OCI-LY1 (cell line): ENCODE measurements around the gene PPM1N.

Experiments
- H2AFZ ChIP-seq: fragments of 200-600 bp; sonication (generic), shearing (Covaris generic); 2 replicates; pipeline ENCODE4 v1.6.0; 2014; ENCODE audit warnings: antibody characterized with exemption, mild to moderate bottlenecking, low read length
- H3F3A ChIP-seq: fragments of 200-600 bp; sonication (generic), shearing (Covaris generic); 2 replicates; pipeline ENCODE4 v1.6.0; 2014; ENCODE audit warnings: mild to moderate bottlenecking, antibody characterized with exemption, low read length, moderate library complexity; ENCODE audit not compliant: insufficient read depth
- H3K27ac ChIP-seq: fragments of 200-600 bp; sonication (generic); 2 replicates; pipeline ENCODE4 v1.5.1; 2014; ENCODE audit warnings: low read length, mixed run types, mild to moderate bottlenecking, low read depth; ENCODE audit not compliant: poor library complexity, severe bottlenecking
- H3K27me3 ChIP-seq: fragments of 200-600 bp; sonication (generic); 2 replicates; pipeline ENCODE4 v1.6.0; 2014; ENCODE audit warnings: antibody characterized with exemption, mild to moderate bottlenecking, low read length, moderate library complexity; ENCODE audit not compliant: insufficient read depth
- H3K36me3 ChIP-seq: fragments of 200-600 bp; sonication (generic); 2 replicates; pipeline ENCODE4 v1.6.1; 2014; ENCODE audit warnings: mild to moderate bottlenecking, antibody characterized with exemption, low read length, moderate library complexity, mixed read lengths; ENCODE audit not compliant: insufficient read depth
- H3K4me1 ChIP-seq: fragments of 200-600 bp; sonication (generic); 2 replicates; pipeline ENCODE4 v1.5.1; 2014; ENCODE audit warnings: mild to moderate bottlenecking, low read length, moderate library complexity; ENCODE audit not compliant: insufficient read depth, severe bottlenecking
- H3K4me2 ChIP-seq: fragments of 200-600 bp; sonication (generic), shearing (Covaris generic); 2 replicates; pipeline ENCODE4 v1.6.1; 2014; ENCODE audit warnings: low read length
- H3K4me3 ChIP-seq: fragments of 200-600 bp; sonication (generic); 2 replicates; pipeline ENCODE4 v1.5.1; 2014; ENCODE audit warnings: low read length, low read depth, mild to moderate bottlenecking, mixed read lengths; ENCODE audit not compliant: poor library complexity, severe bottlenecking
- H3K79me2 ChIP-seq: fragments of 200-600 bp; shearing (Covaris generic); 2 replicates; pipeline ENCODE4 v1.6.1; 2016; ENCODE audit warnings: mixed run types, low read length, mixed read lengths; ENCODE audit not compliant: insufficient read depth
- H3K9ac ChIP-seq: fragments of 200-600 bp; sonication (generic), shearing (Covaris generic); 2 replicates; pipeline ENCODE4 v1.6.1; 2014; ENCODE audit warnings: mild to moderate bottlenecking, low read length, mixed read lengths
- H3K9me2 ChIP-seq: fragments of 200-600 bp; sonication (generic), shearing (Covaris generic); 2 replicates; pipeline ENCODE4 v1.6.1; 2014; ENCODE audit warnings: low read depth, mild to moderate bottlenecking, low read length, mixed read lengths
- H3K9me3 ChIP-seq: fragments of 200-600 bp; shearing (Covaris generic); 2 replicates; pipeline ENCODE4 v1.6.1; 2014; ENCODE audit warnings: low read length, mixed read lengths
- H4K20me1 ChIP-seq: fragments of 200-600 bp; sonication (generic), shearing (Covaris generic); 2 replicates; pipeline ENCODE4 v1.6.0; 2016; ENCODE audit warnings: mild to moderate bottlenecking, low read length; ENCODE audit not compliant: insufficient read depth
- EZH2 ChIP-seq: fragments of 200-600 bp; sonication (generic), shearing (Covaris generic); IDR thresholded peaks from 2 replicates; pipeline ENCODE4 v1.8.0; 2017; ENCODE audit warnings: borderline replicate concordance, mixed run types, mild to moderate bottlenecking, antibody characterized with exemption, low read length, moderate library complexity, mixed read lengths
- TF ChIP-seq, protein P1 (sequence below): fragments of 200-600 bp; sonication (generic), shearing (Covaris generic); IDR thresholded peaks from 2 replicates; pipeline ENCODE4 v1.5.1; 2017; ENCODE audit warnings: mild to moderate bottlenecking, antibody characterized with exemption, low read length, moderate library complexity, mixed read lengths

Gene PPM1N

DNA sequence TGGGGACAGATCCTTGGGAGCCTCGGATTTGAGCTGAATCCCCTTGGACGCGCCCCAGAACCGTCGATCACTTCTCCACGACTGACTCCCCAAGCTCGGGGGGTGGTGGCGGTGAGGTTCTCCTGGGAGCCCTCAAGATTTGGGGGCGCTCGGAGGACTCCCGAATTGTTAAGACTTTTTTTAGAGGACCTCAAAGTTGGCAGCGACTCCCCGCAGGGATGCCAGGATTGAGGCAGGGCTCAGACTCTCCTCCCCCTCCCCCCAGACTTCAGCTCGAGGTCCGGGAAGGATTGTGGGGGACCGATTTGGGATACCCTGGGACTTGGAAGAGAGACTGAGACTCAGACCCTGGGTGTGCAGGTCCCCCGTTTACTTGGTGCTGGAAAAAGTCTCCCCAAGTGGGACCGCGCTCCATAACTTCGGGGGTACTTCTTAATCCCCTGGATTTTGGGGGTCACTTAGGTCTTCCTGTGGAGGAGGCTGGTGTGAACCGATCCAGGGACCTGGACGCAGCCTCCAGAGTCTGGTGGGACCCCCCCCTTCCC is 9.7 kb downstream of the PPM1N start:
- H3K4me2 ChIP-seq: peak overlapping the region; percentile 83
- H3K27me3 ChIP-seq: no peaks in the 10 kb centered on the region
- H3K36me3 ChIP-seq: no peaks in the 10 kb centered on the region
- TF ChIP-seq, protein P1, sequence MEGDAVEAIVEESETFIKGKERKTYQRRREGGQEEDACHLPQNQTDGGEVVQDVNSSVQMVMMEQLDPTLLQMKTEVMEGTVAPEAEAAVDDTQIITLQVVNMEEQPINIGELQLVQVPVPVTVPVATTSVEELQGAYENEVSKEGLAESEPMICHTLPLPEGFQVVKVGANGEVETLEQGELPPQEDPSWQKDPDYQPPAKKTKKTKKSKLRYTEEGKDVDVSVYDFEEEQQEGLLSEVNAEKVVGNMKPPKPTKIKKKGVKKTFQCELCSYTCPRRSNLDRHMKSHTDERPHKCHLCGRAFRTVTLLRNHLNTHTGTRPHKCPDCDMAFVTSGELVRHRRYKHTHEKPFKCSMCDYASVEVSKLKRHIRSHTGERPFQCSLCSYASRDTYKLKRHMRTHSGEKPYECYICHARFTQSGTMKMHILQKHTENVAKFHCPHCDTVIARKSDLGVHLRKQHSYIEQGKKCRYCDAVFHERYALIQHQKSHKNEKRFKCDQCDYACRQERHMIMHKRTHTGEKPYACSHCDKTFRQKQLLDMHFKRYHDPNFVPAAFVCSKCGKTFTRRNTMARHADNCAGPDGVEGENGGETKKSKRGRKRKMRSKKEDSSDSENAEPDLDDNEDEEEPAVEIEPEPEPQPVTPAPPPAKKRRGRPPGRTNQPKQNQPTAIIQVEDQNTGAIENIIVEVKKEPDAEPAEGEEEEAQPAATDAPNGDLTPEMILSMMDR: no peak
- TF ChIP-seq EZH2: no peak
- peak overlapping the region; percentile 92 for H3K9ac ChIP-seq
- H3K9me2 ChIP-seq: no peaks in the 10 kb centered on the region
- peaks cover 44% of the 10 kb centered on the region for H3K4me1 ChIP-seq
- no peaks in the 10 kb centered on the region for H4K20me1 ChIP-seq
- H3K4me3 ChIP-seq: peak overlapping the region; percentile 94
- H3F3A ChIP-seq: no peaks in the 10 kb centered on the region
- H3K9me3 ChIP-seq: no peaks in the 10 kb centered on the region
- H3K27ac ChIP-seq: peak overlapping the region; percentile 86
- H3K79me2 ChIP-seq: 0 out of 2 replicates have a peak, but pooled peaks cover 7% of the 10 kb centered on the region
- no peak overlapping the region for H2AFZ ChIP-seq

DNA sequence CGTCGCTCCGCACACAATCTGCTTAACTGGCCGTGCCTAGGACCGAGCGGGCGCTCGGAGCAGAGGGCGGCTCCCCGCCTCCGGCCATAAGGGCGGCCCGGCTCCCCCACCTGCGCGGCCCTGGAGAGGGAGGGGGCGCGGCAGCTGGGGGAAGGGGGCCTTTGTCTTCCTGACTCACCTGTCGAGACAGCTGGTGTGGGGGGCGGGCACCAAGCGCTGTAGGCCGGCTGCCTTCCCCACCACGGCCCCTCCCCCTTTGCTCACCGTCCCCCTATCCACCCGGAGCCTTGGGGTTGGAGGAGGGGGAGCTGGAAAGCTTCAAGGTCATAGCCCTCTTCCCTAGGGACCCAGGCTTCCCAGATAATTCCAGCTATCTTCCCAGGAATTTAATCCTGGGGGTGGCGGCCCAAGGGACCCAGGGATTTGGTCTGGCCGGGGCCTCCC is 10.2 kb downstream of the PPM1N start:
- Histone ChIP-seq H4K20me1 (no peaks in the 10 kb centered on the region), H3K36me3 (no peaks in the 10 kb centered on the region), H3K9me3 (no peaks in the 10 kb centered on the region), H3K4me2 (peak overlapping the region; percentile 83), H2AFZ (no peak overlapping the region), H3K79me2 (0 out of 2 replicates have a peak, but pooled peaks cover 7% of the 10 kb centered on the region), H3K4me1 (peaks cover 46% of the 10 kb centered on the region), H3K4me3 (peak overlapping the region; percentile 94), H3K27me3 (no peaks in the 10 kb centered on the region), H3K9ac (peak overlapping the region; percentile 92), H3K9me2 (no peaks in the 10 kb centered on the region), H3F3A (no peaks in the 10 kb centered on the region), H3K27ac (peak overlapping the region; percentile 86)
- TF ChIP-seq, protein P1: no peak
- no peak for TF ChIP-seq EZH2

DNA sequence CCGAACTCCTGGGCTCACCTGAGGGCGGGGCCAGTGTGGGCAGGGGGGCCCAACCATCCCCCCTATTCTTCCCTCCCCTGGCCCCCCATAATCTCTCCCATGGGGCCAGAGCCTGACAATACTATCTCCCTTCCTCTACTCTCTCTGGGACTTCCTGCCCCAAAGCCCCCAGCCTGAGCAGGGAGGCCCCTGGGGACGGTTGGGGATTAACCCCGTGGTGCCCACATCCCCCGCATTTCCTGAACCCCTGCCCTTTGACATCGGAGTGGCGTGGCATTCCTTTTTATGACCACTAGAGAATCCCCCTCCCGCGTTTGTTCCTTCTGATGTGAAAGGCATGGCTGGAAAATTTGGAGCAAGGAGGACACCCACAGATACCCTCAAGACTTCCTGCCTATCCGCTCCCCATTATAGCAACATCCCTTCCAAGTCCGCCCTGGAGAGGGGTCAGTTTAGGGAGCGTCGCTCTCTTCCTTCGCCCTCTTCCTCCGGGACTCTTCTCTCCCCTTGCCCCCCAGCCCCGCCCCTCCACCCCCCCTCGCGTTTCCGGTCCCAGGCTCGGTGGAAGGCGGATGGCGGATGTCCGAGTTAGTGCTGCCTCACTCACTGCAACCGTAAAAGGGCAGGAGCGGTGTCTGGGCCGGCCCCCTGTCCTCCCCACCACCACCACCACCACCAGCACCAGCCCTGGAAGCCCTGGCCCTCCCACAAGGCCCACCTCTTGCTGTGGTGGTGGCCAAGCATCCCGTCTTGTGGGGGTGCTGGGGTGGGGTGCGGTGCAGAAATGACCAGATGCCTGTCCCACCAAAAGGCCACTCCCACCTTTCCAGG is 10.8 kb downstream of the PPM1N start:
- peak overlapping the region; percentile 92 for H3K9ac ChIP-seq
- no peak for TF ChIP-seq EZH2
- TF ChIP-seq, protein P1: no peak
- no peaks in the 10 kb centered on the region for H3K9me3 ChIP-seq
- no peaks in the 10 kb centered on the region for H3K36me3 ChIP-seq
- no peaks in the 10 kb centered on the region for H3K9me2 ChIP-seq
- H3F3A ChIP-seq: no peaks in the 10 kb centered on the region
- no peak overlapping the region for H2AFZ ChIP-seq
- peaks cover 52% of the 10 kb centered on the region for H3K4me1 ChIP-seq
- peak overlapping the region; percentile 86 for H3K27ac ChIP-seq
- no peaks in the 10 kb centered on the region for H4K20me1 ChIP-seq
- peak overlapping the region; percentile 83 for H3K4me2 ChIP-seq
- H3K79me2 ChIP-seq: 0 out of 2 replicates have a peak, but pooled peaks cover 7% of the 10 kb centered on the region
- H3K4me3 ChIP-seq: peak overlapping the region; percentile 94
- no peaks in the 10 kb centered on the region for H3K27me3 ChIP-seq
